Medulla oblongata (tissue), 1 donor: ENCODE results near the gene KIF16B.

Experiments used
- DNase-seq: peaks from one replicate; pipeline ENCODE4 v3.0.0-alpha.2; 2015; ENCODE audit errors: extremely low spot score

The KIF16B gene

DNA sequence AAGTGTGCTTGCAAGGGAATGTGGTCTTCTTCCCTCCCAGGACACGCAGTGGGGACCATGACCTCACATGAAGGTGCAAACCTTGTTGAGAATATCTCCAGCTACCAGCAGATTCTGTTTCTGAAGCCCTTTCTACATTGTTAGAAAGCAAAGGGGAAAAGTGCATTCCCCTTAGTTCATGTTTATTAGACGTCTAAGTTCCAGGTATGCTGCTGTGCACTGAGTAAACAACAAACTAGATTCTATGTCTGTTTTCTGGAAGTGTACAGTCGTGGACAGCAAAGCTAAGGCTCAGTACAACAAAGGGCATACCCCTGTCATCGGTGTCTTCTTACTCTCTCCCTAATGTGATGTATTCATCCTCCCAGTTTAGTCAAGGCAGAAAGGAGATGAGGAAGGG is 178.5 kb downstream of the KIF16B start:
- no peak for DNase-seq

DNA sequence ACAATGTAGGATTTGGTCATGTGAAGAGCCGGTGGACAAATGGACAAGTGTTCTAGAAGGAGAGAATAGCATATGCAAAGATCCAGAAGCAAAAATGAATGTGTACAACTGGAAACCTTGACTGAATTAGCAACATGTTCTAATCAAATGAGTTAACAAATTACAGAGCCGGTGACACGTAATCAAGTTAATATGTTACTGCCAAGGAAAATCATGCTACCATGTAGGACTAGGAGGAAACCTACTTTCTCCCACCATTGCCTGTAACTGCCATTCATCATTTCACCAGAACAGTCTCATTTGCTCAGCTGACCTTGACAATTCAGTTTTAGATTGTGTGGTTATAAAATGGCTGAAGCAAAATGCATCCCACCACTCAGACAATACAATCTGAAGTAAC is 179.4 kb downstream of the KIF16B start:
- no peak for DNase-seq

DNA sequence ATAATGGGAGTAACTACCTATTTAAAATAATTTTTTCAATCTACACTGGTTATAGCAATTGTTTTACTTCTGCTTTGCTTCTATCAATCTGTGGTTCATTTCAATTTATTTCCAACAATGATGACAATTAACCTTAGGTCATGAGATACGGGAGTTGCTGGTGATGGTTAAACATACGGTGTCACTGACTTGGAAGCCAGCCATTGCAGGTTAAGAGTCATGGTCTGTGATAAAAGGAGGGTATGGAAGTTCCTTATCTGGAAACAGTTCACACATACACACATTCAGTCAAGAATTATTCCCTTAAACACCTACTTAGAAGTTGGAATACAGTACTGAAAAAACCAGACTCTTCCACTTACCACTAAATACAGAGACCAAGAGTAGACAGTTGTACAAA is 180.0 kb downstream of the KIF16B start:
- DNase-seq, result no peak

DNA sequence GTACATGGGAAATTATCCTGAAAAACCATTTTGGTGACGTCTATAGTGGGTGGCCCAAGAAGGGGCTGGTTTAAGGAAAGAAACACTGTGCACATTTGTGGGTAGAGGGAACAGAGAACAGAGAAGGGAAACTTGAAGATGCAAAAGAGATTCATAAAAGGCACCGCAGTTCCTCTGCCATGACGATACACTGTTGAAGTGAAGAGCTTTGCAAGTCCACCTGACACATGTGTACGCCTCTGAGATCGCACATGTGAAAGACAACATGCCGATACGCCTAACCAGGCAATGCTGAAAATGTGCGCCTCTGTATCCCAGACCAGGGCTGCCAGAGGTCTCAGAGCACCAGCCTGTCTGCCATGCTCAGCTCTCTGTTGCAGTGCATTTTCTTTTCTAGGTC is 180.9 kb downstream of the KIF16B start:
- DNase-seq, result no peak

DNA sequence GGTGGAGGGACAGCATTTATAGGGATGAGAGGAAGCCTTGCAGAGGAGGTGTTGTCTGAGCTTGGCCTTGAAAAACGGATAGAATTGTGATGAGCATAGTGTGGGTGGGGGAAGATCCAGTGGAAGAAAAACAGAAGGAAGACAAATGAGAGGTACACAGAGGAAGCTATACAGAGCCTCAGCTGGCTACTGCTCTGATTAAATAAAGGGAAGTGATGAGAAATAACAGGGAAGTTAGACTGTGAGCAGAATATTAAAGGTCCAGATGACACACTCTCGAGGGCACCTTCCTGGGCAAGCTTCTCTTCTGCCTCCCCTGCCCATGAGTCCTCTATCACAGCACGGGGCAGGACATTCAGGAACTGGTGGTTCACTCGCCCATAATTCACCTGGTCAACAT is 182.3 kb downstream of the KIF16B start:
- peak; percentile 50 for DNase-seq

DNA sequence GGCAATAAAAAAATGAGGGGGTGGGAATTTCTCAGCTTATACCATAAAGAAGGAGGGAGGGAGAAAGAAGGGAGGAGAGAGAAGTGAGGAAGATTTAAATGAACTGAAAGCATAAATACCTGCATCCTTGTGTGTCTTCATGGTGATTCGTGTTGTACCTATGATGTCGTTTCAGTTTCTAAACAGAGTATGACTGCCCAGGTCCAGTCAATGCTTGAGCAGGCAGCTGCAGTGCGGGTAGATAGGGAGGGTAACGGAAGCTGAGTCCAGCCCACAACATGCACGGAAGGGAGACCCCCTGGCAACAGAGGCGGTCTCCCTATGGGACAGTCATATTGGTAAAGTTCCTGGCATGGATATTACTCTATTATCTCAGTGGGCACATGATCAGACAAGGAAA is 184.5 kb downstream of the KIF16B start:
- DNase-seq, result no peak

DNA sequence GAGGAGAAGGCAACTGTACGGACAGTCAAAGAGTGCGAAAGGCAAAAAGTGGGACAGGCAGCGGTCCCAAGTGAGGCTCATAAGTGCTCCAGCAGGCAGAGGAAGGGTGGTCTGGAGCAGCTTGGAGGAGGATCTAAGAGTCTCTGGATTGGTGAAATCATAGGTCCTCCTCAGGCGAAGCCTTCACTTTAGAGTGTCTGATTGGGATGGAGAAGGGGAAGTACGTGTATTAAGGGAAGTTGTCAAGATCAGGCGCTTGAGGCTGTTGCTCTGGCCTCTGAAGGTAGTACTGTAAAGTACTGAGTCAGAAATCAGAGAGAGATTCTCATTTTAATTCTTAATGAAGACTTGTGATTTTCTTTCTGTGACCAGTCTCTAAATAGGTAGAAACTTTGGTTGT is 185.6 kb downstream of the KIF16B start:
- DNase-seq, result peak; percentile 60

DNA sequence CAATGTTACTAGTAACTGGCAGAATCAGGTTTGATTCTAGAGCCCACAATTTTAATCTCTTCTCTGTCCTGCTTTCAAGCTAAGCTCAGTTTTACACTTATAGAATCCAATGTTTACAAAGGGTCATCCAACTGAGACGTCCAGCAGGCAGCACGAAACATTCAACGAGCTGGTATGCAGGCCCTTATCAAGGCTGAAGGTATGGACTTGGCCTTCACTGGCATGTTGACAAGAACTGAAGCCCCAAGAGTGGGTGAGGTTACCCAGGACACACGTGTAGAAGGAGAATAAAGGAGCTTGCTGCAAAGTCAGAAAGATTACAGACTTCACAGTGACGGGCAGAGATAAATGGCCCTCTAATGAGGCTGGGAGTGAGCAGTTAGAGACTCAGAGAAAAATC is 187.4 kb downstream of the KIF16B start:
- no peak for DNase-seq

DNA sequence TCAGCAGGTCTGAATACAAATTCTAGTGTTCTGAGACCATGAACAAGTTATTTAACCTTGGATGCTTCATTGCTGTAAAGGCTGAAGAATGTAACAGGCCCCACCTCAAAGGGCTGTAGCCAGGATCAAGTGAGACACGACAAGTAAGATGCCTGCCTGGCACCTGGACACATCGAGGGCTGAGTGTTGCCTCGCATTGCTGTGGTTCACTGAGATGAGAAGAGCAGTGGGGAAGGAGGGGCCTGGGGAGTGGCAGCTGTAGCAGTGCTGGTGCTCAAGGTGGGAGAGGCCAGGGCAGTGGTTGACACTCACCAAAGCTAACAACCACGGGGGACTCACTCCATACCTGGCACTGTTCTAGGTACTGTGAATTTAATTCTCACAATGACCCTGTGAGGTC is 187.8 kb downstream of the KIF16B start:
- DNase-seq, result no peak

DNA sequence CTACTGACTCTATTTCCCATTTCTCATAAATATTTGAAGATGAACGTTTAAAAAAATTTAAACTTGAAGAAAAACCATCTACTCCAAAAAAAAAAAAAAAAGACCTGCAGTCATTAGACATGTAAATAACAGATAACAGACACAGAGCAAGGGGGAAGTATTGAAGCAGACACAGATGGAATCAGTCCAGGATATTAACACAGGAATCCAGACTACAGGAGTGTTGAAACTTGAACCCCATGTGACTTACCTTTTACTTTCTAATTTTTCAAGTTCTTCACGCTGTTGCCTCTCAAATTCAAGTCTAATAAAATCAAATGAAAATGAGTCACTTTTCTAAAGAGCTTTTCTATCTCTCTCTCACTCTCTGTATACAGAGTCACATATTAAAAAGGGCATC is 191.8 kb downstream of the KIF16B start:
- no peak for DNase-seq

DNA sequence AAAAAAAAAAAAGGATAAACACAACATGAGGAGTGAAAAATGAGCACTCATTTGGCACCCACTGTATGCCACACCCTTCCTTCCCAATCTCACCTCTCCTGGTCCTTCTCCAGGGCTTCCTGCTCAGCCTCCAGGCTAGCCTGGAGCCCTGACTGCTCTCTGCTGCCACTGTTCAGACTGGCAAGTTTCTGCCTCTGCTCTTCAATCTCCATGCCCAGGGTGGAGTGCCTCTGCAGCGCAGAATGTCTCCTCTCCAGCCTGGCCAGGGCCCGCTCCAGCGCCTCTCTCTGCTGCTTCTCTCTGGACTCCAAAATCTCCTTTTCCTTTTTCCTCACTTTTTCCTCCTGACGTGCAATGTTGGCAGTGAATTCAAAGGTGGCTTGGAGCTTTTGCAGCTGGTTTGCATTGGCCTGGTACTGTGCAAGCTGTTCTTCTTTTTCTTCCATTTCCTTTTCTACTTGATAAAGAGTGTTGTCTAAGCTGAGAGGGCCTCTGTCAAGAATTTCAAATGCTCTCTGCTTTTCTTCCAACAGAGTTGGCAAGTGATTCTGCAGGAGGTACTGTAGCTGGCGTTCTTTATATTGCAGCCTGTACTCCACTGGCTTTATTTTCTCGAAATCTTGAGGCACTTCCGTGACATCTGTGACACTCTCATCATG is 194.4 kb downstream of the KIF16B start:
- no peak for DNase-seq

DNA sequence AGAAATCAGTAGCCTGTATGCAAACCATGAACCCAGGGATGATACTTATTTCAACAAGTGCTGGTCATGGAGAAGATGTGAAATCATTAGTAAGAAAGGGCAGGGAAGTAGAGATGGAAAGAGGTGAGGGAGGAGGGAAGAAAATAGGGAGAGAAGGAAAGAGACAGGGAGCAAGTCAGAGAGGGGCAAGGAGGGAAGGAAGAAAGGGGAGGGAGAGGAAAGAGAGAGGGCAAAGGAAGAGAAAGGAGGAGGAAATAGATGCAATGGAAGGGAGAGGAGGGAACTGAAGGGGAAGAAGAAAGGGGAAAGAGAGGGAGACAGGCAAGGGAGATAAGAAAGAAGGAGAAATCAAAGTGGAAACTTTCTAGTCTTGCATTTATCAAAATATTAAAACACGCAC is 195.1 kb downstream of the KIF16B start:
- no peak for DNase-seq

DNA sequence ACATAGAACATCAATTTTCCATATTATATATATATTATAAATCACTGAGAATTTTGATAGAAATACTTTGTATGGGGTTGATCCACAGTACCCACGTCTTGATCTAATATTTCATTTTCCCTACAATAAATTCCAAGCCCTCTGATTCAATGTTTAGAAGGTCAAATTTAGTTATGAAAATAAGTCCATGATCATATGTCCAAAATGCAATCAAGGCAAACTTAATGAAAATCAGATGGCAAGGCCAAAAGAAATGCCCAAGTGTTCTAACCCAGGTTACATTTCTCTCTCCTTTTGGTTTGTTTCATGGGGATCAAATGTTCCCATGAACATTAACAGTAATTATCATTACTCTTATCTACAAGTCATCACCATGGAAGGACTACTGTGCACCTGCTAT is 203.8 kb downstream of the KIF16B start:
- DNase-seq, result no peak

DNA sequence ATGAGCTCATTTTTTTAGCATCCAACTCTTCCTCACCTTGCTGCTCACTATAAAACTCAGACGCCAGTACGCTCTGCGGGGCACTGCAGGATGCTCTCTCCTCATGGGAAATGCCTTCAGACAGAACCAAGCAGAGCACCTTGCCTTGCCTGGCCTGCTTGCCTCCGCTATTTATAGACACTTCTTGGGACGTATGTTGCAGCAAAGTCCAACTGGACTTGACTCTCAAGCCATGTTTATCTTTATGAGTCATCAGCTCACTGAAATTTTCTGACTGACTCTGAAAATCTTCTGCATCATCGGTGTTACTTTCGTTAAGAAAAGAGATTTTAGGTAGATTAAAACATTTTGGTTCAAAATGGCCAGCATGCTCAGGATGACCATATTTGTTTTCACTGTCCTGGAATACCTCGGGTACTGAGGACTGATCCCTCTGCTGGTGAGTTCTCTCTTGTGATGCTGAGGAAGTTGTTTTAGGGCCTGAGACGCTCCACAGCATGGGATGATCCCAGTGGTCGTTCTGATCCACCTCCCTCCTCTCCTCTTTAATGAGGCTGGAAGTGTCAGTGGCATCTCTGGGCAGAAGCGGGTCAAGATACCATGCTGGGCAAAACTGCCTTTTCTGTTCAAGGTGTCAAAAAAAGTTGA is 204.5 kb downstream of the KIF16B start:
- no peak for DNase-seq

DNA sequence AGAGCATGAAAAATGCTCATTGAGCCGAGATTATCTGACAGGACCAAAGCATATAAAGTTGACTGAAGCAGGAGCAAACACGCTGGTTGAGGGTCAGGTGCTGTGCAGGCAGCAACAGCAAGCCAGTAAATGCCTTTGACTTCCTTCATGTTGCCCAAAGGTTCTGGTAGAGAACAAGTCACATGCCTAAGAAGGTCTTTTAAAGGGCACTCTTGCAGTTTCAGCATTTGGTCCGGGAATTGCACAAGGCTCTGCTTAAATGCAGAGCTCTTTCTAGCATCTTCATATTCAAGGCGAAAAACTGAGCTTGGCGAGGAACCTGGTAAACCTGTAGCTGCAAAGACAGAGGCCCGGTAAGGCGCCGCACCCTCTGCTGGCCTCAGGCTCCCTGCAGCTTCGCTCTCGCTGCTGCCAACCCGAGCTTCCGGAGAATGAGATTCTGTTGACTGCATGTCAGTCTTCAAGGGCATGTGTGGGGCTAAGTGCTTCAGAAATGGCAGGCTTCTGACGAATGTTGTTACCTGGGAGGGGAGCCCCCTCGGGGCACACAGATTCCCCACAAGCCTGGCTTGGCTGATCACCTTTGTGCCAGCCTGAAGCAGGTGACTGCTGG is 205.2 kb downstream of the KIF16B start:
- no peak for DNase-seq

DNA sequence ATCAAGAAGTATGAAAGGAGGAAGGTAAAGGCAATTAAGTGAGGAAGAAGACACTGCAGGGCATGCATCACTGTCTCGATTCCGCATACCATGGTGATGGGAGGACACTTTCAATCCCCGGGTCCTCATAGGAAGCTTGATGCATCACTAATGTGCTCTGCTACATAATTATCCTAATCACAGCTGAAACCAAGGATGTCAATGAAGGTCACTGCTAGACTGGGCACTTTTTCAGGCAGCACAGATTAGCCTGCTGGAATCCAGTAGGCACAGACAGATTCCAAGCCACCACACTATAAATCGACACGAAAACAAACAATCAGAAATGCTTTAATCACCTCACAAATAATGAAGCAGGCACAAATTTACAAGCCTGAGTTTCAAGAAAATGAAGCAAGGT is 206.7 kb downstream of the KIF16B start:
- DNase-seq, result no peak

DNA sequence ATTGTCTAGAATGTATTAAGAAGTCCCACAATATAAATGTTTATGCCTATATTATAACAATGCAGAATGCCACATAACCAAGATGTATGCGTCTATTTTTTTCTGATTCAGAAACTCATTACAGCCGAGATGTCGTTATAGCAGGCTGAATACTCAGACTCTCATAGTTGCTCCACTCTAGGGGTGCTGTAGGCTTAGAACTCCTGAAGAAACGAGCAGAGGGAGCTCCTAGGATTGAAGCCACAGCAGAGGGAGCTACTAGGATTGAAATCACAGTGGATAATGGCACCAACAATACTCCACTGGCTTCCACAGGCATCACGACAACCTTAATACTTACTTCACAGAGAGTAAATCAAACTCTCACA is 208.9 kb downstream of the KIF16B start:
- peak; percentile 30 for DNase-seq

DNA sequence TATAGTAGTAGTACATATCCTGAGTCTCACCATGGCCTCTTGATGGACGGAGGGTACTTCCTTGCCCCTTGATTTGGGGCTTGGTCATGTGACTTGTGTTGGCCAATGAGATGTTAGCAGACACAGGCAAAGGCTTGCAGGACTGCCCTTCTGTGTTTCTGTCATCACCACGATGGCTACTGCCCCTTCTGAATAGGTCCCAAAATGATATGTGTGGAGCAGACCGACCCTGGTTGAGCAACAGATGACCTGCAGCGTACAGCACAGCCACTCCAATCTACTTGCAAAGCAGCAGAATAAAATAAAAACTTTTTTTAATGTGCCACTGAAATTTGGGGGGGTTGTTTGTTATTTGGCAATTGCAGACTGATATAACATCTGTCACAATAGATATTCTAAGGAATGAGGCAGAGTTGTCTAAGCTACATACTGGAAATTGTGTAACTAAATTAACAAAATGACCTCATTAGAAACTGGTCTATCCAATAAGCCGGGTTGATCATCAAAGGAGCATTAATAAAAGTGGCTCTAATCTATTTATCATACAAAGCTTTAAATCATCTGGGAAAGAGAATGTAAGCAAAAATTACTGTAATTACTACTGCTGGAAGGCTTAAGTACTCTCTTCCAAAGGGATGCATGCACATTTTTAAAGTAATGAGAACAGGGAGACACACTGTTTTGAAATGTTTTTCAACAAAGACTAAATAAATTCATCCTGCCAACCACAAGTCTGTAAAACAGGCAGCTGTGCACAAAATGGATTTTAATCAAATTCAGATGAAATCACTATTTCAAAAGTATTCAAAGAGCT is 209.5 kb downstream of the KIF16B start:
- DNase-seq, result no peak

DNA sequence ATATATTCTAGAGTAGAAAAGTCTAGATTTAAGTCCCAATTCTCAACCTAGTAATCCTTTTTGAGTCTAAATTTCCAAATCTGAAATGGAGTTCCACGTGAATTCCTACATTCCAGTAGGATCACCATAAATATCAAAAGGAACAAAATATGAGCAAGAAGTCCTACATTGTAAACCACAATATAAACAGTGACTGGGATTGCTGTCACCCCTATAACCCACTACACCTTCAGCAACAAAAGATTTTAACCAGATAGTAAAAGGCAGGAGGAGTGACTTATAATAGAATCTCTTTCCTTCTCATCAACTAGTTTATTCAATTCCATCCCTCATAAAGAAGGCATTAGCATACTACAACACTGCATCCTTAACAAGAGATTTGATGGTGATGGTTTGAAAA is 210.6 kb downstream of the KIF16B start:
- DNase-seq, result no peak

DNA sequence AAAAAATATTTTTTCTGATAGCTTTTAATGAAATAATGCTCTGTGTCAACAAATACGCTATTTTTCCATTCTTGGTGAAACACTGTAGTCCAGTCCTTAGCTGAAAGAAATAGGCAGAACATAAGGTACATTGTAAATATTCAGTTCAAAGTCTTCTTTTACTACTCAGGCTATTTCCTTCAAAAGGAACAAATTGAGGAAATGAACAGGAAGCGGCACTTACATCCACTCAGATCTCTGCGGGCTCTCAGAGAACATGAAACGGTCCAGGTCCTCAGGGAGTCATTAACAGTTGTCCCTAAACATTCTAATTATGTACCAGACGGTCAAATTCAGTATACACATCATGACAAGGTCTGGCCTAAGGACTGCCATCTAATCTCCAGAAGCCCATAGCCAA is 212.6 kb downstream of the KIF16B start:
- no peak for DNase-seq

DNA sequence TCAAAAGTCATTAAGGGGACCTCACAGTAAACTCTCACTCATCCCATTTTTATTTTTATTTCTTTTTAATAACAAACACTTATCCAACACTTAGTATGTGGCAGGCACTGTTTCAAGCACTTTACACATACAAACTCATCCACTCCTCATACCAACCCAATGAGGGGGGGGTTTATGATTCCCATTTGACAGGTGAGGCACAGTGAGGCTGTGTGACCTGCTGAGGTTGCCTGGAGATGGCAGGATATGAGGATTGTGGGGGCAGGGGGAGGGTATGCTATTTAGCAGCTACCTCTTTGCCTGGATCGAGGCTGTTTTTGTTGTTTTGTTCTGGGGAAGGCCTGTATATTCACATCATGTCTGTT is 219.8 kb downstream of the KIF16B start:
- no peak for DNase-seq

DNA sequence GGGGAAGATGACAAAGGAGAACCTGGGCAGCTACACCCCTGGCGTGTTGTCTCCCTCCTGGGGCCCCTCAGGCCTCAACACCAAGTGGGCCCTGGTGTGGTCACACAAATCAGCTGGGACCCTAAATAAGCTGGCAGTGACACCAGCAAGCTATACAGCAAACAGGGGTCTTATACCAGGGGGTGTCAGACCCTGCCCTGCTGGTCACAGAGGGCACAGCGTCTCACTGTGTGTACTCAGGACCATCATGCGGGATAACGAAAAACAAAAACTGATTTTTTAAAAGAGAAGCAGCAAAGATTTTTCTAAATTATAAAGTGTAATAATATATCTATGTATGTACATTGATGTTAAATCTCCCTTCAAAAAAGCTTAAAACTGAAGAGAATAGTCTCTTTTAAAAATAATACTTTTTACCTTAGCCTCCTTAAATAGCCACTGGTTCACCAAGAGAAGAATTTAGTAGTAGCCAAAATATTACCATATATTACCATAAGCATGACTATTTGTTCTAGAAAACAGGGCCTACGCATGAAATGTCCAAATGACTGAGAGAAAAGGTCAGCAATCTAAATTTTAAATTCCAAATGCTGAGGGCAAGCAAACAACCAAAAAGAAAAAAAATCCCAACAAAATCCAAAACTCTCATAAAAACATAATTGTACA is 220.4 kb downstream of the KIF16B start:
- DNase-seq, result no peak
